ENCODE data around the gene PRKCA. TPM values are rescaled to one million over a fixed set of nuclear protein-coding genes. Genes with fewer than 3 reads are reported as not detected.

Gene PRKCA
- total RNA-seq, 4 donors from 2014 or later: 9.6 to 15.5 (median 11.1) TPM

GRCh38 chr17:66542967-66543520 is 240.6 kb downstream of the PRKCA start:
- intact Hi-C loops (cut with DNase I; ENCODE audit: low total_unique reads): no loop called here
- H3K4me3 ChIP-seq (ENCODE audit: low read depth, poor library complexity, severe bottlenecking): no peak overlapping the region
- no peak for DNase-seq (ENCODE audit: low spot score in 2 of 2)
- 89 to 93% methylated on average over 3 of the region's 3 CpGs for WGBS, 2 donors
- no peak for TF ChIP-seq POLR2A (IDR thresholded peaks at IDR 0.05)
- no peak for TF ChIP-seq CTCF (IDR thresholded peaks at IDR 0.05)

- WGBS, 2 donors: 93 to 96% methylated on average over 2 of the region's 2 CpGs
These were observed 241.1 kb downstream of the PRKCA start for GRCh38 chr17:66543526-66543925.

GRCh38 chr17:66545918-66546317 is 243.5 kb downstream of the PRKCA start:
- H3K4me3 ChIP-seq (ENCODE audit: low read depth, poor library complexity, severe bottlenecking): no peak overlapping the region
- TF ChIP-seq CTCF (IDR thresholded peaks at IDR 0.05) (no peak), POLR2A (IDR thresholded peaks at IDR 0.05) (no peak)
- intact Hi-C loops (cut with DNase I; ENCODE audit: low total_unique reads): no loop called here
- no peak for DNase-seq (ENCODE audit: low spot score in 2 of 2)
- WGBS, 2 donors: 83 to 85% methylated on average over 2 of the region's 2 CpGs

More at GRCh38 chr17:66543526-66543925, 241.1 kb downstream of the PRKCA start:
- intact Hi-C loops (cut with DNase I; ENCODE audit: low total_unique reads): no loop called here
- H3K4me3 ChIP-seq (ENCODE audit: low read depth, poor library complexity, severe bottlenecking): no peak overlapping the region
- no peak for DNase-seq (ENCODE audit: low spot score in 2 of 2)
- TF ChIP-seq CTCF (IDR thresholded peaks at IDR 0.05): no peak
- TF ChIP-seq POLR2A (IDR thresholded peaks at IDR 0.05): no peak

- no peak for DNase-seq (ENCODE audit: low spot score in 2 of 2)
- WGBS, 2 donors: 90% methylated on average over 3 of the region's 3 CpGs
- intact Hi-C loops (cut with DNase I; ENCODE audit: low total_unique reads): no loop called here
- H3K4me3 ChIP-seq (ENCODE audit: low read depth, poor library complexity, severe bottlenecking): no peak overlapping the region
- no peak for TF ChIP-seq CTCF (IDR thresholded peaks at IDR 0.05)
- TF ChIP-seq POLR2A (IDR thresholded peaks at IDR 0.05): no peak
These were observed 244.9 kb downstream of the PRKCA start for GRCh38 chr17:66547151-66547865.

GRCh38 chr17:66548158-66548557 is 245.7 kb downstream of the PRKCA start:
- no peak for TF ChIP-seq CTCF (IDR thresholded peaks at IDR 0.05)
- TF ChIP-seq POLR2A (IDR thresholded peaks at IDR 0.05): no peak
- no peak overlapping the region for H3K4me3 ChIP-seq (ENCODE audit: low read depth, poor library complexity, severe bottlenecking)
- intact Hi-C loops (cut with DNase I; ENCODE audit: low total_unique reads): no loop called here
- WGBS, 2 donors: 53 to 59% methylated on average over 3 of the region's 3 CpGs
- no peak for DNase-seq (ENCODE audit: low spot score in 2 of 2)
